Measurements from ENCODE around the gene GRID2. TPM values are rescaled to one million over a fixed set of nuclear protein-coding genes. Genes with fewer than 3 reads are reported as not detected.
"Not testable (repeated sequence)": the region's sequence is repeated elsewhere in the genome, so short reads cannot be mapped to it uniquely, and the experiment has no call there.

Gene GRID2
- not detected for total RNA-seq

- peaks cover 0 to 5% of the 10 kb centered on the region in 2 donors for H3K9me3 Mint-ChIP-seq
- H3K27ac Mint-ChIP-seq, result no peak within 1 kb of the TSS
- no peak for DNase-seq (ENCODE audit: low spot score in 2 of 2)
- H3K36me3 Mint-ChIP-seq, result peaks cover 7 to 23% of the 10 kb centered on the region in 2 donors
- no peak for ATAC-seq
Observed at GRCh38 chr4:92303621-92304027, at the start of gene GRID2. GRID2 (plus strand) TSS chr4:92303966.

GRCh38 chr4:92253986-92254671 lies 49.6 kb upstream of the GRID2 start:
- no peak for ATAC-seq
- DNase-seq (ENCODE audit: low spot score in 2 of 2), result no peak
- Mint-ChIP-seq H3K36me3 (peaks cover 0 to 7% of the 10 kb centered on the region in 2 donors), H3K27ac (no peak overlapping the region), H3K9me3 (peaks cover 19 to 20% of the 10 kb centered on the region in 2 donors)

GRCh38 chr4:92254767-92255442 lies 48.9 kb upstream of the GRID2 start:
- Mint-ChIP-seq H3K27ac (no peak overlapping the region), H3K9me3 (peaks cover 20 to 22% of the 10 kb centered on the region in 2 donors), H3K36me3 (peaks cover 0 to 7% of the 10 kb centered on the region in 2 donors)
- no peak for DNase-seq (ENCODE audit: low spot score in 2 of 2)
- no peak for ATAC-seq

GRCh38 chr4:92255920-92256244 lies 47.9 kb upstream of the GRID2 start:
- H3K36me3 Mint-ChIP-seq, result peaks cover 0 to 7% of the 10 kb centered on the region in 2 donors
- DNase-seq (ENCODE audit: low spot score in 2 of 2), result no peak
- no peak for ATAC-seq
- H3K27ac Mint-ChIP-seq, result no peak overlapping the region
- H3K9me3 Mint-ChIP-seq, result peaks cover 16 to 22% of the 10 kb centered on the region in 2 donors

- ATAC-seq, result no peak
- Mint-ChIP-seq H3K9me3 (peaks cover 16 to 18% of the 10 kb centered on the region in 2 donors), H3K36me3 (peaks cover 0 to 7% of the 10 kb centered on the region in 2 donors), H3K27ac (no peak overlapping the region)
- DNase-seq (ENCODE audit: low spot score in 2 of 2), result no peak
Observed at GRCh38 chr4:92257931-92258857, 45.6 kb upstream of the GRID2 start.

- DNase-seq (ENCODE audit: low spot score in 2 of 2) (no peak), ATAC-seq (no peak)
- Mint-ChIP-seq H3K36me3 (peaks cover 0 to 3% of the 10 kb centered on the region in 2 donors), H3K9me3 (peaks cover 9 to 12% of the 10 kb centered on the region in 2 donors), H3K27ac (no peak overlapping the region)
Observed at GRCh38 chr4:92261256-92261655, 42.5 kb upstream of the GRID2 start.

GRCh38 chr4:92262371-92262770 lies 41.4 kb upstream of the GRID2 start:
- ATAC-seq, result no peak
- H3K36me3 Mint-ChIP-seq, result no peaks in the 10 kb centered on the region
- no peak overlapping the region for H3K27ac Mint-ChIP-seq
- DNase-seq (ENCODE audit: low spot score in 2 of 2), result no peak
- peaks cover 6 to 8% of the 10 kb centered on the region in 2 donors for H3K9me3 Mint-ChIP-seq

GRCh38 chr4:92263010-92263409 lies 40.8 kb upstream of the GRID2 start:
- no peak for DNase-seq (ENCODE audit: low spot score in 2 of 2)
- H3K27ac Mint-ChIP-seq, result no peak overlapping the region
- no peaks in the 10 kb centered on the region for H3K36me3 Mint-ChIP-seq
- no peak for ATAC-seq
- peaks cover 3 to 8% of the 10 kb centered on the region in 2 donors for H3K9me3 Mint-ChIP-seq

- peaks cover 0 to 4% of the 10 kb centered on the region in 2 donors for H3K9me3 Mint-ChIP-seq
- DNase-seq (ENCODE audit: low spot score in 2 of 2), result no peak
- no peak for ATAC-seq
- no peaks in the 10 kb centered on the region for H3K36me3 Mint-ChIP-seq
- no peak overlapping the region for H3K27ac Mint-ChIP-seq
Observed at GRCh38 chr4:92263575-92263974, 40.2 kb upstream of the GRID2 start.

- H3K36me3 Mint-ChIP-seq, result no peaks in the 10 kb centered on the region
- ATAC-seq (no peak), DNase-seq (ENCODE audit: low spot score in 2 of 2) (no peak)
- no peak overlapping the region for H3K27ac Mint-ChIP-seq
- peaks cover 0 to 4% of the 10 kb centered on the region in 2 donors for H3K9me3 Mint-ChIP-seq
Observed at GRCh38 chr4:92264163-92264562, 39.6 kb upstream of the GRID2 start.

GRCh38 chr4:92265021-92265420 lies 38.7 kb upstream of the GRID2 start:
- no peak for ATAC-seq
- H3K36me3 Mint-ChIP-seq, result no peaks in the 10 kb centered on the region
- no peak for DNase-seq (ENCODE audit: low spot score in 2 of 2)
- no peak overlapping the region for H3K27ac Mint-ChIP-seq
- H3K9me3 Mint-ChIP-seq, result peaks cover 0 to under 1% of the 10 kb centered on the region in 2 donors

GRCh38 chr4:92265798-92266197 lies 38.0 kb upstream of the GRID2 start:
- ATAC-seq (no peak), DNase-seq (ENCODE audit: low spot score in 2 of 2) (no peak)
- Mint-ChIP-seq H3K27ac (no peak overlapping the region), H3K36me3 (no peaks in the 10 kb centered on the region), H3K9me3 (peaks cover 0 to 7% of the 10 kb centered on the region in 2 donors)

GRCh38 chr4:92266521-92266920 lies 37.2 kb upstream of the GRID2 start:
- H3K27ac Mint-ChIP-seq, result no peak overlapping the region

GRCh38 chr4:92268642-92269041 lies 35.1 kb upstream of the GRID2 start:
- ATAC-seq (no peak), DNase-seq (ENCODE audit: low spot score in 2 of 2) (no peak)
- no peak overlapping the region for H3K27ac Mint-ChIP-seq

More at GRCh38 chr4:92266521-92266920, 37.2 kb upstream of the GRID2 start:
- DNase-seq (ENCODE audit: low spot score in 2 of 2) (no peak), ATAC-seq (no peak)
- Mint-ChIP-seq H3K9me3 (peaks cover 6 to 14% of the 10 kb centered on the region in 2 donors), H3K36me3 (no peaks in the 10 kb centered on the region)

GRCh38 chr4:92270908-92271307 lies 32.9 kb upstream of the GRID2 start:
- H3K9me3 Mint-ChIP-seq, result peaks cover 13 to 22% of the 10 kb centered on the region in 2 donors
- ATAC-seq, result no peak
- no peaks in the 10 kb centered on the region for H3K36me3 Mint-ChIP-seq

More at GRCh38 chr4:92268642-92269041, 35.1 kb upstream of the GRID2 start:
- Mint-ChIP-seq H3K36me3 (no peaks in the 10 kb centered on the region), H3K9me3 (peaks cover 6 to 15% of the 10 kb centered on the region in 2 donors)

GRCh38 chr4:92271551-92271950 lies 32.2 kb upstream of the GRID2 start:
- not testable (repeated sequence) for H3K27ac Mint-ChIP-seq; ATAC-seq; H3K36me3 Mint-ChIP-seq; DNase-seq (ENCODE audit: low spot score in 2 of 2)
- H3K9me3 Mint-ChIP-seq, result peaks cover 14 to 23% of the 10 kb centered on the region in 2 donors

More at GRCh38 chr4:92270908-92271307, 32.9 kb upstream of the GRID2 start:
- no peak for DNase-seq (ENCODE audit: low spot score in 2 of 2)
- H3K27ac Mint-ChIP-seq, result no peak overlapping the region

All from activated naive CD4-positive, alpha-beta T cell treated with anti-CD3 and anti-CD28 coated beads, Interleukin-2, amount 50 U/mL, for 72 hours (primary cell).